ENCODE results near the gene ZIC1.

GRCh38 chr3:147380977-147381376 lies 28.2 kb upstream of the ZIC1 start:
- no peak for TF ChIP-seq CTCF (optimal IDR thresholded peaks at IDR 0.05 in 1 of 3, IDR thresholded peaks at IDR 0.05 in 1 of 3, conservative IDR thresholded peaks at IDR 0.05 in 1 of 3; ENCODE audit: extremely low read depth in 1 of 3, insufficient read depth in 2 of 3, low read length in 3 of 3)
- TF ChIP-seq EZH2 (IDR thresholded peaks at IDR 0.05; ENCODE audit: low read length), result no peak

Data from keratinocyte (primary cell).